Immature natural killer cell (primary cell): ENCODE measurements around the gene LYRM4. TPM values are rescaled to one million over a fixed set of nuclear protein-coding genes. Genes with fewer than 3 reads are reported as not detected.
A peak's percentile ranks its signal among the peaks of the same experiment; 100 is the strongest.

Experiments used
- DNase-seq, 3 donors: peaks; one replicate each; pipeline ENCODE4 v3.0.0; 2022; ENCODE audit warnings: mixed read lengths in 1 of 3
- H3K27ac Mint-ChIP-seq, 6 donors: one replicate each; pipeline ENCODE4 v1.8.0; 2020; ENCODE audit warnings: mixed read lengths in 6 of 6, mild to moderate bottlenecking in 5 of 6, inconsistent platforms in 4 of 6, moderate library complexity in 3 of 6
- H3K27me3 Mint-ChIP-seq, 3 donors: one replicate each; pipeline ENCODE4 v1.8.0; 2020 to 2021; ENCODE audit warnings: low read depth in 3 of 3, mild to moderate bottlenecking in 3 of 3, mixed read lengths in 3 of 3, moderate library complexity in 3 of 3, inconsistent platforms in 1 of 3
- H3K36me3 Mint-ChIP-seq, 3 donors: one replicate each; pipeline ENCODE4 v1.8.0; 2020; ENCODE audit warnings: mixed read lengths in 3 of 3, inconsistent platforms in 2 of 3, mild to moderate bottlenecking in 2 of 3
- H3K4me1 Mint-ChIP-seq, 2 donors: one replicate each; pipeline ENCODE4 v1.8.0; 2020; ENCODE audit warnings: inconsistent platforms in 2 of 2, mild to moderate bottlenecking in 2 of 2, mixed read lengths in 2 of 2, moderate library complexity in 1 of 2
- H3K4me3 Mint-ChIP-seq, 5 donors: one replicate each; pipeline ENCODE4 v1.8.0; 2020; ENCODE audit warnings: mild to moderate bottlenecking in 5 of 5, mixed read lengths in 5 of 5, inconsistent platforms in 3 of 5, moderate library complexity in 3 of 5
- H3K9me3 Mint-ChIP-seq, 6 donors: one replicate each; pipeline ENCODE4 v1.8.0; 2020; ENCODE audit warnings: mild to moderate bottlenecking in 6 of 6, mixed read lengths in 6 of 6, inconsistent platforms in 4 of 6, moderate library complexity in 3 of 6
- polyA plus RNA-seq, 3 donors: library from polyadenylated mRNA; unstranded; fragments of 300-500 nt; fragmentation: Illumina TruSeq; gene quantifications; one replicate each; pipeline ENCODE4 v1.2.3, GENCODE V29; 2021

LYRM4 gene
- 10 to 100 TPM; 10.5 to 23.4 (median 21.9) TPM for polyA plus RNA-seq

DNA sequence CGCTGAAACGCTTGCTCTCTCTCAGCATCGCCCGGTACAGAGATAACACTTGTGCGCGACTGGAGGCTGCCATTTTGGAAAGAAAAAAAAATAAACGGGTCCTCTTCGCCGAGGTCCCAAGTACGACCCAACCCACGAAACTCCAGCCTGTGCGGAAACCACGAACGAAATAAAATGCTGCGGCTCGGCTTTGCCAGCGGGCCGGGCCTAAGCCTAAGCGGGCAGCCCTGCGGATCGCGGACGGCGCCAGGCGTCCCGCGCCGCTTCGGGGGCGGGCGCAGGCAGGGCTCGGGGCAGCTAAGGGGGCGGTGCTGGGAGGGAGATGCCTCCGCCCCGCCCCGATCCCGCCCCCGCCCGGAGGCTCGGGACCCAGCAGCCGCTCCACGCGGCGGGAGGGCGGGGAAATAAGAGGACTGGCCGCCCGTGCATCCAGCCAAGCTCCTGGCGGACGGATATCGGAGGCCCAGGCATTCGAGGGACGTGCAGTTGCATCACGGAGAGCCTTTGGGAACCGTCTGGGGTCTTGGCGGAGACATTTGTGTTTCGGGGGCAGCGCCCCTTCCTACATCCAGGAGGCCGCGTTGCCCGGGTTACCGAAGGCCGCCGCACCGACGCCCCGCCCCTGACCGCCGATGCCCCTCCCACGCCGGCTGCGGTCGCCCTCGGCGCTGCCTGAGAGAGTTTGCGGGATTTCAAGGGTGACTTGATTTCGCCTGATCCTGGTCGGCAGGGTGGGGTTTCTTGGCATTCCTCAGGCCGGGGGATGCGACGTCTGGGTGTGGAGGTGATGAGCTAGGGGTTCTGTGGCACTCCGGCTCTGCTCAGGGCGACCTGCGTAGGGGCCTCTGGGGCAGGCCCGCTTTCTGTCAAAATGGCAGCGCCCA lies at the start of gene LYRM4, which contains the start of gene FARS2:
Gene LYRM4 (minus strand): TSS at position 290 of the 884 bp plus-strand sequence. CDS start 217 bp downstream, at position 73.
Gene FARS2 (plus strand): TSS at position 853 of the 884 bp plus-strand sequence.
- Mint-ChIP-seq H3K4me3 (peak within 1 kb of the TSS; percentile 95 to 99 (median 97)), H3K27me3 (peaks cover 0 to 15% (median 11%) of the 10 kb centered on the region in 3 donors), H3K36me3 (peaks cover 0 to under 1% (median 0%) of the 10 kb centered on the region in 3 donors), H3K27ac (peak within 1 kb of the TSS; percentile 99 to 100 (median 100)), H3K9me3 (no peaks in the 10 kb centered on the region), H3K4me1 (peaks cover 27 to 32% of the 10 kb centered on the region in 2 donors)
- DNase-seq = peak; percentile 96

DNA sequence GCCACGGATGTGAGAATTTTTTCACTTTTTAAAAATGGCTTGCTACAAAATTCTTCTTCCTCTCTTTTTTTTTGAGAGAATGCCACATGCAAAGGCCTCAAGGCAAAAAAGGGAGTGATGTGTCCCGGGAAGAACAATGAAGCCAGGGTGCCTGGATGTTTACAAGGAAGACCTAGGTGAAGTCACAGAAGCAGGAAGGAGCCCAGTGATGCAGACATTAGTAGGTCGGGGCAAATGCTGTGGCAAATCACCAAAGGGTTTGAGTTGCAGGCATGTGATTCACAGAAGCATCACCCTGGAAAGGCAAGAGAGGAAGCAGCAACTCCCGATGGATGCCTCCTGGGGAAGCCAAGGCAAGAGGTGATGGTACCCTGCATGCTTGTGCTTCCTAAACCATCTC lies 47.3 kb upstream of the LYRM4 start:
- peaks cover 10 to 11% of the 10 kb centered on the region in 2 donors for H3K4me1 Mint-ChIP-seq
- no peak overlapping the region for H3K27ac Mint-ChIP-seq
- peaks cover 0 to 5% (median 0%) of the 10 kb centered on the region in 3 donors for H3K36me3 Mint-ChIP-seq
- no peak overlapping the region for H3K4me3 Mint-ChIP-seq
- DNase-seq = no peak
- no peaks in the 10 kb centered on the region for H3K9me3 Mint-ChIP-seq
- H3K27me3 Mint-ChIP-seq = peaks cover 0 to 2% (median 0%) of the 10 kb centered on the region in 3 donors

DNA sequence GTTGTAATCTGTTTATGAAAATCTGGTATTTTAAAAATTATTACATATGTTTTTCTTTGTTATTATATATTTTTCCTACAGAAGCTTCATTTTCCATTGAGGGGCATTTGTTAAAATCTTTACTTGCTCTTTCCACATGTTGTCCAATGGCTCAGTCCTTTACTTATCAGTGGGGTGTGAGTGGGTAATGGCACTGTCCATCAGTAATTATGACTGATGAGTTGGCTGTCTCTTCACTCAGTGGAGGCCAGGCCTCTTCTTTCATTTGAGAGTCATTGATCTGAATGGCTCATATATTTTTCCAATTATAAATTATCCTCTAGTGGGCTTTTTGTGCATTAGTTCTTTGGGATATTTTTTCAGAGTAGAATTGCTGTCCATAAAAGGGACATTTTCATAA lies 46.3 kb upstream of the LYRM4 start:
- Mint-ChIP-seq H3K27me3 (peaks cover 0 to 2% (median 0%) of the 10 kb centered on the region in 3 donors), H3K9me3 (no peaks in the 10 kb centered on the region), H3K4me3 (no peak overlapping the region), H3K4me1 (peaks cover 12 to 14% of the 10 kb centered on the region in 2 donors), H3K27ac (no peak overlapping the region), H3K36me3 (peaks cover 0 to 5% (median 0%) of the 10 kb centered on the region in 3 donors)
- DNase-seq = no peak

DNA sequence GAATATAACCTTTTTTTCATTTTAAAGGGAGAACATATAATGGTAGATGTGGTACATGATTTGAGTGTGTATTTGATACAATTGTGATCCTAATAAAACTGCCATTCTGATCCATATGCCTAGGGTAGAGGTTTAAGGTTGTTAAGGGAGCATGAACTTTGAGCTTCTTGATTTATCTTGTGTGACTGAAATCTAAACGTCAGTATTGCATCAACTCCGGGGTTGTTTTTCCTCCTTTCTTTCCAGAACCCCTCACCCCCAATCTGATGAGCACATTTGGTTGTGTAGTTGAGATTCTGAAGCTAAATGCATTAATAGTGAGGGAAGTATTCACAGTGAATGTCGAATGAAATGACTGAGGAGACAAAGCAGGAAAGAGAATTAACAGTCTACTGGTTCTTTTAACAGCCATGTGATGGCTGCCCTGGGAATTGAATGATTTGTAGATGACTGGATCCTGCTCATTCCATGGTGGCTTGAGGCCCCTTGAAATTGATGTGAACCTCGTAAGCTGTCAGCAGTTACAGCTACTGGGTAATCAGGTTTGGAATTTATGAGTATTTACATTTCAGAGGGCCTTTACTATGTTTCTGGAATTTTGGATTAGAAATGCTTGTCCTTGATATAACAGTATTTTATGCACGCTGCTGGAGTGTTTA lies 45.3 kb upstream of the LYRM4 start:
- DNase-seq = no peak
- peaks cover 15 to 19% of the 10 kb centered on the region in 2 donors for H3K4me1 Mint-ChIP-seq
- H3K27me3 Mint-ChIP-seq = peaks cover 0 to 2% (median 0%) of the 10 kb centered on the region in 3 donors
- no peak overlapping the region for H3K4me3 Mint-ChIP-seq
- H3K36me3 Mint-ChIP-seq = peaks cover 0 to 5% (median 0%) of the 10 kb centered on the region in 3 donors
- no peak overlapping the region for H3K27ac Mint-ChIP-seq
- H3K9me3 Mint-ChIP-seq = no peaks in the 10 kb centered on the region

DNA sequence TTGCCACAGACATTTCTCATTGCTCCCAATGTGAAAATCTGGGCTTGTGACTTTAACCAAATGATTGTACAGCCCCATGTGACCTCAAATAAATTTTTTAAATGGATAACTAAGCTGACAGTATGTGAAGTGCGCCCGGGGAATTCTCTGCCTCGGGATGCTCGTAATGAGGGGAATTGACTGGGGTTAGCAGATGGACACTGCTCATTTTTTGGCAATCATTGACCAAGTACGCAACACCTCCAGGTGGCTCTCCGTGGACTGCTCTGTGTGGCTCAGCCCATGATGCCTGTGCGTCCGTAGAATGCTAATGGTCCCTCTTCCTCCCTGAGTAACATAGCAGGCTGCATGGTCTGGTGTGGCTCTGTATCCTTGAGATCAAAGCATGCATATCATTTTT lies 42.9 kb upstream of the LYRM4 start:
- peaks cover 0 to 5% (median 0%) of the 10 kb centered on the region in 3 donors for H3K36me3 Mint-ChIP-seq
- H3K27me3 Mint-ChIP-seq = peaks cover 0 to 2% (median 0%) of the 10 kb centered on the region in 3 donors
- no peak overlapping the region for H3K4me3 Mint-ChIP-seq
- no peak for DNase-seq
- peak overlapping the region in 1 of 6 donors; percentile 61 for H3K27ac Mint-ChIP-seq
- no peaks in the 10 kb centered on the region for H3K9me3 Mint-ChIP-seq
- peaks cover 21 to 22% of the 10 kb centered on the region in 2 donors for H3K4me1 Mint-ChIP-seq

DNA sequence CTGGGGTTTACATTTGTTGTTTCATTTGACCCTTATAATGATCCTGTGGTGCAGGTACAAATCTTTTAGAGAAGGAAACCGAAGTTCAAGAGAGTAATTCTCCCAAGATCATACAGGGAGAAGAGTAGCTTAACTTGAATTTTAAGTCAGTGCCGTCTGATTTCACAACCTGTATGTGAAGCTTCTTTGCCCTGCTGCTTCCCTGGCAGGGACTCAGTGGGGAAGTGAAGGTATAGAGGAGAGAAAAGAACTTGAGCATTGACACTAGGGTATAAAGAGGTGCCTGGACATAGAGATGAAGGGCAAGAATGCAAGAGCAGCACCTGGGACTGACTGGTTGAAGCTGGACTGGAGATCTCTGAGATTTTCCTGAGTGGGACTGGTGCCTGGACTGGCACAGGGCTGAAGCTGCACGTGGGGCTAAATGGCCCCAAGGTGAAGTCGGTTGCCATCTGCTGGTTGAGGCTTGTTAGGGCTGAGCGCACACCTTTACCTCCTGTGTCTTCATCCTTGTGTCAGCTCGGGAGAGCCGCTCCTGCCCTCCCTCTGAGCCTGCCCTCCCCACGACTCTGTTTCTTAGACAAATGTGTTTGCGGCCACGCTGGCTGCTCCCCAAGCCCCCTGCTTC lies 42.4 kb upstream of the LYRM4 start:
- Mint-ChIP-seq H3K27me3 (peaks cover 0 to 2% (median 0%) of the 10 kb centered on the region in 3 donors), H3K9me3 (no peaks in the 10 kb centered on the region), H3K36me3 (peaks cover 0 to under 1% (median 0%) of the 10 kb centered on the region in 3 donors), H3K4me1 (peaks cover 21 to 22% of the 10 kb centered on the region in 2 donors), H3K27ac (peak overlapping the region in 1 of 6 donors; percentile 61), H3K4me3 (peak overlapping the region in 1 of 5 donors; percentile 70)
- peak in 2 of 3 donors; percentile 9 to 29 for DNase-seq

DNA sequence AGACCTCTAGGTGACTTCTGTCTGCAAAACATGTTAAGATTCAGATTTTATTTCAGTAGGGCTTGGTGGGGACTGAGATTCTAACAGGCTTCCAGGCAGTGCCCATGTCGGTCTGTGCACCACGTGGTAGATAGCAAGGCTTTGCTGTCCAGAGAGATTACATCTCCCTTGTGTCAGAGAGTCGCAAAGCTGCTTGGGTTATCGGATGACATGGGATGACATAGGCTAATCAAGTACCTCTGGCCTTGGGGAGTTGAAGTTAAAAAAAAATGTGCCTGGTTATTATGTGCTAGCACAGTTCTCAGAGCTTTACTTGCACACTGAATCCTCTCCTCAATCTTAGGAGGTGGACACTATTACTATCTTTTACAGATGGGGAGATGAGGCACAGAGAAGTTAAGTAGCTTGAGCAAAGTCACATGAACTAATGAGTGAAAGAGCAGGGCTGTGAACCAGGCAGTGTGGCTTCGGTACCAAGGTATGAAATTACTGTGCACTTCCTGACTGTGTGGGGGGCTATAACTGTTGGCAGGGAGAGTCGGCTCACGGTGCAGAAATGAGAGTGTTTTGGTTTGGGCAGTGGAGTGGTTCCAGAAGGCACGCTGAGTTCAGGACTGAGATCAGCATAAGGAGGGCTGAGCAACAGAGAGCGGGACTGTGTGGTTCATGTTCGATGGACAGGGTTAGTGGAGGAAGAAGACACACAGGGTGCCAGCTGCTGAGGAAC lies 41.6 kb upstream of the LYRM4 start:
- Mint-ChIP-seq H3K9me3 (no peaks in the 10 kb centered on the region), H3K27ac (peak overlapping the region in 2 of 6 donors; percentile 27 to 71), H3K4me3 (peak overlapping the region in 1 of 5 donors; percentile 70), H3K4me1 (peaks cover 21 to 22% of the 10 kb centered on the region in 2 donors), H3K27me3 (no peaks in the 10 kb centered on the region), H3K36me3 (no peaks in the 10 kb centered on the region)
- DNase-seq = peak in 1 of 3 donors; percentile 0

DNA sequence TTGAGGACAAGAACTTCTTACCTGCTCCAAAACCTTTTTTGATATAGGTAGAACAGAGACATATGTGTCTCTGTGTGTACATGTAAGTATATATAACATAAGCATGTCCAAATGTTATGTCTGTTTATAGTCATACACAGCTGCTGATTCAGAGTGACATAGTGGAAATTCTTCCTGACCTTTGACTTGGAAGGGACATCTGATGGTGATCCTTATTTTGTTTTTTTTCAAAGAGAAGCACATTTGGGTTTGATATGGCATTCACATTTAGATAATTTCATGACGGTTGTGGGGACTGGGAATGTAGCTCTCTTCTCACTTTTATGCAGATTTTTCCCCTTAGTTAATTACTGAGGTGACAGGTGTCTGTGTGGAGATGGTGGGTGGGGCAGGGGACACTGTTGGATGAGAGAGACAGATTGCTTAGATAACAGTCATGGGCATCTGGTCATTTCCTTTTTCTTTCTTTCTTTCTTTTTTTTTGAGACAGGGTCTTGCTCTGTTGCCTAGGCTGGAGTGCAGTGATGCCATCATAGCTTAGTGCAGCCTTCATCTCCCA lies 39.5 kb upstream of the LYRM4 start:
- H3K27ac Mint-ChIP-seq = no peak overlapping the region
- no peak for DNase-seq
- no peaks in the 10 kb centered on the region for H3K36me3 Mint-ChIP-seq
- peaks cover 21 to 27% of the 10 kb centered on the region in 2 donors for H3K4me1 Mint-ChIP-seq
- no peaks in the 10 kb centered on the region for H3K9me3 Mint-ChIP-seq
- H3K4me3 Mint-ChIP-seq = no peak overlapping the region
- no peaks in the 10 kb centered on the region for H3K27me3 Mint-ChIP-seq

DNA sequence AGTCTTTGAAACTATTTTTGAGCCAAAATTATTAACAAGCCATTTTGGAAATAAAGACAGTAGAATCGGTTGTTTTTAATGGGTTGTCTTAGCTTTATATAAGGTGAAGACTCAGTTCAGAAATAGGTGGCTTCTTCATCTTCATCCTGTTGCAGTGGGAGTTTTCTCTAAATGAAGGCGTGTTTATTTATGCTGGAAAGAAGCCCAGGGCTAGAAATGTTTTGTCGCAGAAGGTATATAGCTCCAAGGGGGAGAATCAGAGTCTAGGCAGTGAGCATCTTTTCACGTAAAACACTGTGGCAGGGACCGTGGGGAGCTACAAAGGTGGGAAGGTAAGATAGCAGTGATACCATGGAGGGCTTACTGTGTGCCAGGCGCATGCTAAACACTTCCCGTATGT lies 34.9 kb upstream of the LYRM4 start:
- Mint-ChIP-seq H3K4me1 (peaks cover 29 to 52% of the 10 kb centered on the region in 2 donors), H3K4me3 (no peak overlapping the region), H3K9me3 (no peaks in the 10 kb centered on the region), H3K36me3 (no peaks in the 10 kb centered on the region), H3K27me3 (no peaks in the 10 kb centered on the region), H3K27ac (no peak overlapping the region)
- DNase-seq = no peak

DNA sequence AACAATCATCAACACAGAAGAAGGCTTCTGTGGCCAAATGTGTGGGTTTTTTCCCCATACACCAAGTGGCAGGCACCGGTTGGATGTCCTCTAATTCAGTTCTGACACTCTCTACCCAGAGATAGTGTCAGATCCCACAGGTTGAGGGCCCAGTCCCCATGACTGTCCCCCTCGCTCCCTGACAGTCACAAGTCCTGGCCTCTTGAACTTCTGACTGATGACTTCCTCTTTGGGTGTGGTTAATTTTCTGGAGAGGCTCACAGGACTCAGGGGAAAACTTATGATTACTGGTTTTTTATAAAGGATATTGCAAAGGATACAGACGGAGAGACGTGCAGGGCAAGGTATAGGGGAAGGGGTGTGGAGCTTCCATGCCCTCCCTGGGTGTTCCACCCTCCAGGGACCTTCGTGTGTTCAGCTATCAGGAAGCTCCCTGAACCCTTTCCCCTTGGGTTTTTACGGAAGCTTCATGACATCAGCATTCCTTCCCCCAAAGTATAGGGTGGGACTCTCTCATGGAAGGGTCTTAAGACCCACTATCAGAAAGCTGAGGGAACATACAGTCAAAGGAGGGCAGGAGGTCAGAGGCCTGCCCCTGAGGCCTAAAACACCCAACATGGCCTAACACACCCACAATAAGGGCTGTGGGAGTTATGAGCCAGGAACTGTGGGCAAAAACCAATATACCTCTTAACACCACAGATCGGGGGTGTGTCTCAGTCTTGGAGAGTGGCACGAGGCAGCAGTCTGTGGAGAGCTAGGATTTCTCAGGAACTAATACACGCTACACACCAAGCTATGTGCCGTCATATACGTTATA lies 33.9 kb upstream of the LYRM4 start:
- peak overlapping the region in 3 of 5 donors; percentile 12 to 35 (median 26) for H3K4me3 Mint-ChIP-seq
- no peaks in the 10 kb centered on the region for H3K36me3 Mint-ChIP-seq
- H3K27me3 Mint-ChIP-seq = no peaks in the 10 kb centered on the region
- H3K4me1 Mint-ChIP-seq = peaks cover 27 to 52% of the 10 kb centered on the region in 2 donors
- no peaks in the 10 kb centered on the region for H3K9me3 Mint-ChIP-seq
- DNase-seq = peak in 1 of 3 donors; percentile 2
- peak overlapping the region in 1 of 6 donors; percentile 20 for H3K27ac Mint-ChIP-seq

DNA sequence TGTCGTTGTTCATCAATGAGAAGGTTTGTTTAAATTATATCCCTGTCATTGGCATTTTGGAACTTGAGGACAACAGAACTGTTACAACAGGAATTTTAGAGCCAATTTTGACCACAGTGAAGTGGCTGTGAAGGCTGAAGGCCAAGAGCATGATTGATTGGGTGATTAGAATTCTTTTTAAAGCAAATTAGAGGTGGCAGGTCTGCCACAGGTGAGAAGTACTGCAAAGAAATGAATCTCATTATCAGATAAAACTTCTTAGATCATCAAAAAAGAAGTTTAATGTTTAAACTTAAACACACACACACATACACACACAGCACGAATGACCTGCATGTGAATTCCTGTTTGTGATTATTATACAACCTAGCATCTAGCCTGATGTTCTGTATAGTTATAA lies 32.9 kb upstream of the LYRM4 start:
- Mint-ChIP-seq H3K9me3 (no peaks in the 10 kb centered on the region), H3K4me3 (no peak overlapping the region), H3K36me3 (no peaks in the 10 kb centered on the region), H3K4me1 (peaks cover 29 to 45% of the 10 kb centered on the region in 2 donors), H3K27ac (peak overlapping the region in 1 of 6 donors; percentile 80), H3K27me3 (no peaks in the 10 kb centered on the region)
- no peak for DNase-seq

DNA sequence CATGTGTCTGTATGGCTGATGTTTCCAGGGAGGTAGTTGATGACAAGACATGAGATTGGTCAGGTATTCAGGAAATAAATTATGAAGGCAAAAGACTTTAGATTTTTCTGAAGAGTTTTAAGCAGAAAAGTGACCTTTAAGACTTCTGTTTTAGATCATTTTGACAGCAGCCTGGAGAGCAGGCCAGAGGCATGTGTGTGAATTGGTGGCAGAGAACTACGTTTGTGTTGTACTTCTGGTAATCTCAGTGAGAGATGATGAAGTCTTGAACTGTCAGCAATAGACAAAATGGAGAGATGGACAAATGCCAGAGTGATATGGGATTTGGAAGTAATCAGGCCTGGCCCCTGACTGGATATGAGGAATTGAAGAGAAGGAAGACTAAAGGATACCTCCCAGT lies 31.4 kb upstream of the LYRM4 start:
- H3K4me1 Mint-ChIP-seq = peaks cover 29 to 52% of the 10 kb centered on the region in 2 donors
- H3K27ac Mint-ChIP-seq = peak overlapping the region in 1 of 6 donors; percentile 62
- H3K27me3 Mint-ChIP-seq = no peaks in the 10 kb centered on the region
- H3K9me3 Mint-ChIP-seq = no peaks in the 10 kb centered on the region
- H3K36me3 Mint-ChIP-seq = no peaks in the 10 kb centered on the region
- no peak for DNase-seq
- no peak overlapping the region for H3K4me3 Mint-ChIP-seq
